ENCODE data around the gene JAK1.

JAK1 gene

DNA sequence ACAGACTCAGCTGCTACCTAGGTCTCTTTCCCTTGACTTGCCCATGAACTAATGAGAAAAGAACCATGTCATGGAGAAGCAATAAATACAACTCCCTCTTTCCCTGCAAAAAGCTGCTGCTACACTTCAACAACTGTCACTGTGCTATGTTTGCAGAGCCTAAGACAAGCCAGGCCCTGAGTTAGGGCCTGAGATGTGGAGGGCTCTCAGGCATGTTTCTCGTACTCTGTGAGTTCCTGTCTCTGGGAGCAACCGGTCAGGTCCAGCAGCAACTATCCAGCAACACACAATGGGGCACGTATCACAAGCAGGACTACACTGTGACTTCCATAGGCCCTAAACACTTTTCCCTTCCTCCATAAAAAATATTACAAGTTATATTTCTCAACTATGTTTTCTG is 91.7 kb downstream of the JAK1 start:
- TF ChIP-seq GATA3 (IDR thresholded peaks at IDR 0.05; ENCODE audit: low read depth, low read length) (no peak), GATA2 (IDR thresholded peaks at IDR 0.05; ENCODE audit: low read depth, low read length) (no peak)

DNA sequence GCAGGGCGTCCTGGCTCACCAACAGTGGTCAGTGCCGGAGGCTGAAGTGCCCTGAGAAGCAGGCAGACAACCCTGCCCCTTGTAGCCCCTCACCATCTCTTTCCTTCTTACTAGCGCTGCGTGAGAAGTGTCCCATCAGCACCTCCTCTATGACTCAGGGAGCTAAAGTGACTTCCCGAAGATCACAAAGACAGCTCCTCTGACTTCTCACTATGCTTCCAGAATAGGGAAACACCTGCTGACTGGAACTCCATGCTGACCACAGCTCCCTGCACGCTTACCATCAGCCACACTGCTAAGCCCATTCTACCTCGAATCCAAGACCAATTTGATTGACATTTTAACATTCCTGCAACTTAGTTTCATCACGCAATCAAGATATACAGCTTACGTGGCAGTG is 92.8 kb downstream of the JAK1 start:
- TF ChIP-seq GATA2 (IDR thresholded peaks at IDR 0.05; ENCODE audit: low read depth, low read length) (no peak), GATA3 (IDR thresholded peaks at IDR 0.05; ENCODE audit: low read depth, low read length) (no peak)

GRCh38 chr1:64872067-64872466 is 94.3 kb downstream of the JAK1 start:
- TF ChIP-seq GATA3 (IDR thresholded peaks at IDR 0.05; ENCODE audit: low read depth, low read length), result no peak
- no peak for TF ChIP-seq GATA2 (IDR thresholded peaks at IDR 0.05; ENCODE audit: low read depth, low read length)

GRCh38 chr1:64871256-64871655 is 95.1 kb downstream of the JAK1 start:
- TF ChIP-seq GATA3 (IDR thresholded peaks at IDR 0.05; ENCODE audit: low read depth, low read length) (no peak), GATA2 (IDR thresholded peaks at IDR 0.05; ENCODE audit: low read depth, low read length) (no peak)

GRCh38 chr1:64867266-64867665 is 99.1 kb downstream of the JAK1 start:
- TF ChIP-seq GATA2 (IDR thresholded peaks at IDR 0.05; ENCODE audit: low read depth, low read length) (no peak), GATA3 (IDR thresholded peaks at IDR 0.05; ENCODE audit: low read depth, low read length) (no peak)

- no peak for TF ChIP-seq GATA3 (IDR thresholded peaks at IDR 0.05; ENCODE audit: low read depth, low read length)
- no peak for TF ChIP-seq GATA2 (IDR thresholded peaks at IDR 0.05; ENCODE audit: low read depth, low read length)
These were observed 99.7 kb downstream of the JAK1 start for GRCh38 chr1:64866689-64867088.

DNA sequence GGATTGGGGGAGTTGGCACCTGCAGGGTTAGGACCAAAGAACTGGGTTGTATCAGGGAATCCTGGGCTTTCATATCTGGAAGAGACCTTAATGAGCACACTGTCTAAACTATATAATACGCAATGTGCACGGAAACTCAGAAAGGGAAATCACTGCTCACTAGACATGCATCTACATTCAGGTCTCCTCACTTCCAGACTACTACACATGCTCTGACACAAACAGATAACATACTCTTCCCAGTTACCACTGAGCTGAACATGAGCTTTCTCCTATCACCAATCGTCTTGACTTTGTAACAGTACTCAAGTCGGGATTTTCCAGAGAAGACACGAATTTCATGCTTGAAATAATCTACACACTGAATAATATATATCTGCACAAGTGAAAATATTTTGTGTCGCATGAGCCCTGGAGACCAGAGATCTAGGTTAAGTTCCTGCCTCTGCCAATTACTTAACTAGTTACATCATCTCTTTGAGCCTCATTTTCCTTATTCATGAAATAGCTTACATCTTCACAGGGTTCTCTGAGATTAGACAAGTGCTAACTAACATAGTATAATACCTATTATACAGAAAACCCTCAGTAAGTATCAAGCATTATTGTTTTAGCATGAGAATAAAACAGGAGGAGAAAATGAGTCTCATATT is 101.1 kb downstream of the JAK1 start:
- TF ChIP-seq GATA3 (IDR thresholded peaks at IDR 0.05; ENCODE audit: low read depth, low read length) (no peak), GATA2 (IDR thresholded peaks at IDR 0.05; ENCODE audit: low read depth, low read length) (no peak)

GRCh38 chr1:64864018-64864940 is 102.1 kb downstream of the JAK1 start:
- no peak for TF ChIP-seq GATA2 (IDR thresholded peaks at IDR 0.05; ENCODE audit: low read depth, low read length)
- TF ChIP-seq GATA3 (IDR thresholded peaks at IDR 0.05; ENCODE audit: low read depth, low read length), result no peak

DNA sequence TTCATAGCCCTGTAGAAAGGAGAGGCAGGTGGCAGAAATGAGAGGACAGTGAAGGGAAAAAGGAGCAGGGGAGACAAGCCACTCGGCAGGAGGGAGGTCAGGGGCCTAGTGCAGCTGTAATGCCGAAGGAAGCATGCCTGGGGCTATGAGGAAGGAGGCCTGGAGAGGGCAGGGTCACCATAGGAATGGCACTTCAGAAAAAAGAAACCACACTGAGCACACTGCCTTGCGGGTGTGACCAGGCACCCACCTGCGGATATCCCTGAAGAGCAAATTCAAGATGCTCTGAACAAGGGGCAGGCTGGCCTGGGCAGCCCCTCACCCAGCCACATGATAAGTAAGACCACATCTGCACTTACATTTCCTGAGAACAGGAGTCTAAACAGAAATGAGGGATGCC is 104.7 kb downstream of the JAK1 start:
- TF ChIP-seq GATA2 (IDR thresholded peaks at IDR 0.05; ENCODE audit: low read depth, low read length) (no peak), GATA3 (IDR thresholded peaks at IDR 0.05; ENCODE audit: low read depth, low read length) (no peak)

- TF ChIP-seq GATA3 (IDR thresholded peaks at IDR 0.05; ENCODE audit: low read depth, low read length) (no peak), GATA2 (IDR thresholded peaks at IDR 0.05; ENCODE audit: low read depth, low read length) (no peak)
These were observed 109.0 kb downstream of the JAK1 start for GRCh38 chr1:64857347-64857746.

- TF ChIP-seq GATA2 (IDR thresholded peaks at IDR 0.05; ENCODE audit: low read depth, low read length) (no peak), GATA3 (IDR thresholded peaks at IDR 0.05; ENCODE audit: low read depth, low read length) (no peak)
These were observed 109.8 kb downstream of the JAK1 start for GRCh38 chr1:64856553-64856952.

DNA sequence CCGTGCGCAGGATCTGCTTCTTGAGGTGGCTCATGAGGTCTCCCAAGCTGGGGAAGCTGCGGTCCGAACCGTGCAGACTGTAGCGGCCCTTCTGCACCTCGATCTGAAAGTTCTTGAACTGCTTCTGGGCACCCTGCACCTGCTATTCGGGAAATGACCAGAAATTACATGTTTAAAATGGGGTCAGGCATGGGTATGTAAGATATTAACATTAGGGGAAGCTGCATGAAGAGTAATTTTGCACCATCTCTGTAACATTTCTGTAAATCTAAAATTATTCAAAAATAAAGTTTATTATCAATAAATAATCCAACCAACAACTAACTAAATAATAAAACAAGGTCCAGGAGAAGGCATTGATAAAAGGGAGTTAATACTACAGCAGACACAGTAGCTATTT is 110.8 kb downstream of the JAK1 start:
- TF ChIP-seq GATA3 (IDR thresholded peaks at IDR 0.05; ENCODE audit: low read depth, low read length), result no peak
- no peak for TF ChIP-seq GATA2 (IDR thresholded peaks at IDR 0.05; ENCODE audit: low read depth, low read length)

DNA sequence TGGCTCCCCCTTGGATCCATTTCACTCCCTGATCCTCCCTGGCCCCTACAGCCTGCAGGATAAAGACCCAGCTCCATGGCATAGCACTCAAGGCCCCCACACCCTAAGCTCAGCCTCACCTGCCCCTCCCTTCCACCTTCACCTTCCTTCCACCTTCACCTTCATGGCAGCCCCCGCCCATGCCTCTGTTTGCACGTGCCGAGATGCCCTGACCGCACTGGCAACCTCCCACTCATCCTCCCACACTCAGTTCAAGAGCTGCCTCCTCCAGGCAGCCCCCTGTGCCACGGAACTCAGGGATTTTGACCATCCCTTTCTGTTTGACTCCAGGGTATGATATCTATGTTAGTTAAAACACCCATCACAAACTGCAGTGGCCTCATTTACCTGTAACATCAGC is 111.7 kb downstream of the JAK1 start:
- TF ChIP-seq GATA2 (IDR thresholded peaks at IDR 0.05; ENCODE audit: low read depth, low read length) (no peak), GATA3 (IDR thresholded peaks at IDR 0.05; ENCODE audit: low read depth, low read length) (no peak)

DNA sequence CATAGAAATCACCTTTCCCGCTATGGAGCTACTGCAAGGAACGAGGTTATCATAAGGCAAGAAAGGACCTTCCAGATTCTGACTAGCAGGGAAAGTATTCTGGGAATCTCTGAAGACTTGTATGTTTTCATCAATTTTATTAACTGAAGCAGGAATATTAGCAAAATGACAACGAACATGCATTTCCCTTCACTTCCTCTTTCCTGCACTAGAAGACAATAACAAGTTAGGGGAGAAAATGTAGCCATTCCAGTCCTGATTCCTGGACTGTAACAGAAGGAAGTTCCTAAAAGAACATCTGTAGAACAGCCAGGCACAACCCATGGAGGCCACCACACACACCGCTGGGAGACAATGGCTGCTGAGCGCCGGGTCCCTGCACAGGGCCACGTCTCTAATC is 114.7 kb downstream of the JAK1 start:
- no peak for TF ChIP-seq GATA2 (IDR thresholded peaks at IDR 0.05; ENCODE audit: low read depth, low read length)
- TF ChIP-seq GATA3 (IDR thresholded peaks at IDR 0.05; ENCODE audit: low read depth, low read length), result no peak

GRCh38 chr1:64850846-64851245 is 115.5 kb downstream of the JAK1 start:
- TF ChIP-seq GATA2 (IDR thresholded peaks at IDR 0.05; ENCODE audit: low read depth, low read length) (no peak), GATA3 (IDR thresholded peaks at IDR 0.05; ENCODE audit: low read depth, low read length) (no peak)

All from SH-SY5Y (cell line).